ENCODE results near the gene RBM28.

GRCh38 chr7:128391805-128392204 lies 48.1 kb upstream of the RBM28 start:
- no peak for TF ChIP-seq EP300 (IDR thresholded peaks at IDR 0.05)
- TF ChIP-seq, protein P1, sequence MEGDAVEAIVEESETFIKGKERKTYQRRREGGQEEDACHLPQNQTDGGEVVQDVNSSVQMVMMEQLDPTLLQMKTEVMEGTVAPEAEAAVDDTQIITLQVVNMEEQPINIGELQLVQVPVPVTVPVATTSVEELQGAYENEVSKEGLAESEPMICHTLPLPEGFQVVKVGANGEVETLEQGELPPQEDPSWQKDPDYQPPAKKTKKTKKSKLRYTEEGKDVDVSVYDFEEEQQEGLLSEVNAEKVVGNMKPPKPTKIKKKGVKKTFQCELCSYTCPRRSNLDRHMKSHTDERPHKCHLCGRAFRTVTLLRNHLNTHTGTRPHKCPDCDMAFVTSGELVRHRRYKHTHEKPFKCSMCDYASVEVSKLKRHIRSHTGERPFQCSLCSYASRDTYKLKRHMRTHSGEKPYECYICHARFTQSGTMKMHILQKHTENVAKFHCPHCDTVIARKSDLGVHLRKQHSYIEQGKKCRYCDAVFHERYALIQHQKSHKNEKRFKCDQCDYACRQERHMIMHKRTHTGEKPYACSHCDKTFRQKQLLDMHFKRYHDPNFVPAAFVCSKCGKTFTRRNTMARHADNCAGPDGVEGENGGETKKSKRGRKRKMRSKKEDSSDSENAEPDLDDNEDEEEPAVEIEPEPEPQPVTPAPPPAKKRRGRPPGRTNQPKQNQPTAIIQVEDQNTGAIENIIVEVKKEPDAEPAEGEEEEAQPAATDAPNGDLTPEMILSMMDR (IDR thresholded peaks at IDR 0.05), result no peak
